Prostate gland (tissue), 2 donors: ENCODE results near the gene LTC4S. TPM values are rescaled to one million over a fixed set of nuclear protein-coding genes. Genes with fewer than 3 reads are reported as not detected.

ENCODE experiments used
- DNase-seq: peaks from one replicate; pipeline ENCODE4 v3.0.0-alpha.2; 2019; ENCODE audit warnings: low spot score
- H3K27ac ChIP-seq, 2 donors: fragments of 200-600 bp; sonication (generic); 2 replicates each; pipeline ENCODE4 v1.5.1; 2017 to 2019
- H3K27me3 ChIP-seq: fragments of 200-600 bp; sonication (generic); replicated peaks from 2 replicates; pipeline ENCODE4 v1.5.1; 2019; ENCODE audit not compliant: insufficient read depth
- H3K36me3 ChIP-seq, 2 donors: fragments of 200-600 bp; sonication (generic); 1 replicate in 1 of 2; 2 replicates in 1 of 2; pipeline versions ENCODE4 v1.5.1 to v1.8.1; 2017 to 2019
- H3K4me1 ChIP-seq: fragments of 200-600 bp; sonication (generic); replicated peaks from 2 replicates; pipeline ENCODE4 v1.5.1; 2019
- H3K4me3 ChIP-seq, 2 donors: fragments of 200-600 bp; sonication (generic); 2 replicates each; pipeline ENCODE4 v1.5.1; 2017 to 2019
- H3K9me3 ChIP-seq: fragments of 200-600 bp; sonication (generic); 2 replicates; pipeline ENCODE4 v1.5.1; 2017
- CTCF ChIP-seq, 4 experiments: fragments of 200-600 bp in 2 of 4; fragments of 450-650 bp in 2 of 4; sonication (generic) in 2 of 4; IDR thresholded peaks; 1 replicate in 3 of 4; 2 replicates in 1 of 4; pipeline ENCODE4 v1.5.1; 2016 to 2019; ENCODE audit warnings: antibody characterized with exemption in 4 of 4, mild to moderate bottlenecking in 2 of 4, moderate library complexity in 2 of 4
- POLR2A ChIP-seq: fragments of 450-650 bp; IDR thresholded peaks from one replicate; pipeline ENCODE4 v1.6.1; 2016; ENCODE audit warnings: antibody characterized with exemption, mild to moderate bottlenecking
- POLR2AphosphoS5 ChIP-seq: sonication (generic); formaldehyde crosslinking; IDR thresholded peaks from one replicate; pipeline ENCODE4 v1.6.1; 2017; ENCODE audit warnings: antibody characterized with exemption
- WGBS: methylation state at CpG from one replicate; pipeline ENCODE4 v1.1.5; 2018; 5-methylcytosine and 5-hydroxymethylcytosine counted together
- intact Hi-C: fragments of 100-400 bp; cut with DNase I; formaldehyde crosslinking; loops from one replicate; pipeline ENCODE4 v1.14.2; 2022
- total RNA-seq, 2 donors: library from RNA; depleted of rRNA; stranded (reverse); fragments of >200 nt; gene quantifications; one replicate each; pipeline ENCODE4 v1.1.0, GENCODE V29; 2016

Gene LTC4S
- total RNA-seq, 2 donors from 2014 or later: 7.8 to 8.2 TPM

DNA sequence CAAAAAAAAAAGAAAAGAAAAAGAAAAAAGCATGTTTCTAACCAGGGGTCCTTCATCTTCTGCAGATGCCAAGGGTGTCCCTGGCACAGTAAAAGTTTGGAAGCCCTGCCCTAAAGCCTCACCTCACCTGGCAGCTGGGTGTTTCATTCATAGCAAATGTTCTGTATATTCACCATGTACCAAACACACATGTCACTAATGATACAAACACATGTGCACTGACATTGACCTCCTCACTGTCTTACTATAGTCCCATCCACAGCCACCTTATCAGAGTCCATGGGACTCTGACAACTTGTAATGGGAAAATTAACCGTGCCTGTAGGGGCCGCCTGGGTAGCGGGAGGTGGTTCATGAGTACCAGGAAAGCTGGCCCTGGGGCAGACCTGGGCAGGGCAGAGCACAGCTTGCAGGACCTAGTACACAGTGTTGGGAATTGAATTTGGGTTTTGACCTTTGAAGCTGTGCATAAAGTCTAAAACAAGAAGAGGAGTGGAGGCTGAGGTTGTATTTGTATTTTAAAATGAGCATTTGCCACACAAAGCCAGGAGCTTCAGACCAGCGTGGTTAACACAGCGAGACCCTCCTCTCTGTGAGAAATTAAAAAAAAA lies 19.3 kb downstream of the LTC4S start:
- intact Hi-C loops: no loop called here
- Histone ChIP-seq H3K9me3 (no peaks in the 10 kb centered on the region), H3K4me3 (no peak overlapping the region), H3K27ac (no peak overlapping the region), H3K27me3 (no peaks in the 10 kb centered on the region), H3K4me1 (peaks cover under 1% of the 10 kb centered on the region), H3K36me3 (no peaks in the 10 kb centered on the region)
- WGBS: 94% methylated on average over 5 of the region's 5 CpGs
- TF ChIP-seq POLR2A: no peak
- no peak for TF ChIP-seq POLR2AphosphoS5
- no peak for TF ChIP-seq CTCF (IDR thresholded peaks at IDR 0.05)
- DNase-seq: no peak

DNA sequence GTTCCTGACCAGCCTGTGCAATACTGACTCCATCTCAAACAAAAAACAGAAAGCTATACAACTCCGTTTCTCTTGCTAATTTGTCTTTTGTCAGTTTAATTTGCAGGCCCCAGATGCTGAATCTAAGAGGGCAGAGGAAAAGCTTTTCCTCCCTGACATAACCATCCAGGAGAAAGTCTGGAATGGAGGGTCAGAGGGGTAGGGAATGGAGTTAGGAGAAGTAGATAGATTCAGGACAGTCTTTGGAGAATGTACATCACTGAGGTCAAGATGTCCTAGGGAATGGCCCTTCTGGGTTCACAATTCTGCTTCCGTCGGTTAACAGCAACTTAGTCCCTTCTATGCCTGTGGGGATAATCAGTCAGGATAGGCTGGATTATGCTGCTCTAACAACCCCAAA lies 20.3 kb downstream of the LTC4S start:
- no peak overlapping the region for H3K4me3 ChIP-seq
- H3K36me3 ChIP-seq: no peaks in the 10 kb centered on the region
- no peak for DNase-seq
- 72% methylated on average over 3 of the region's 3 CpGs for WGBS
- TF ChIP-seq POLR2A (no peak), POLR2AphosphoS5 (no peak), CTCF (IDR thresholded peaks at IDR 0.05) (no peak)
- H3K4me1 ChIP-seq: peaks cover 5% of the 10 kb centered on the region
- H3K27ac ChIP-seq: no peak overlapping the region
- intact Hi-C loops: no loop called here
- H3K27me3 ChIP-seq: no peaks in the 10 kb centered on the region
- no peaks in the 10 kb centered on the region for H3K9me3 ChIP-seq

- H3K27me3 ChIP-seq: no peaks in the 10 kb centered on the region
- WGBS: 96% methylated on average over 21 of the region's 21 CpGs
- H3K4me3 ChIP-seq: no peak overlapping the region
- no peaks in the 10 kb centered on the region for H3K9me3 ChIP-seq
- TF ChIP-seq CTCF (IDR thresholded peaks at IDR 0.05) (no peak), POLR2A (no peak), POLR2AphosphoS5 (no peak)
- H3K36me3 ChIP-seq: no peaks in the 10 kb centered on the region
- peaks cover 13% of the 10 kb centered on the region for H3K4me1 ChIP-seq
- intact Hi-C loops: no loop called here
- no peak for DNase-seq
- no peak overlapping the region for H3K27ac ChIP-seq
Measured at GRCh38 chr5:179815491-179816249, 21.9 kb downstream of the LTC4S start.

DNA sequence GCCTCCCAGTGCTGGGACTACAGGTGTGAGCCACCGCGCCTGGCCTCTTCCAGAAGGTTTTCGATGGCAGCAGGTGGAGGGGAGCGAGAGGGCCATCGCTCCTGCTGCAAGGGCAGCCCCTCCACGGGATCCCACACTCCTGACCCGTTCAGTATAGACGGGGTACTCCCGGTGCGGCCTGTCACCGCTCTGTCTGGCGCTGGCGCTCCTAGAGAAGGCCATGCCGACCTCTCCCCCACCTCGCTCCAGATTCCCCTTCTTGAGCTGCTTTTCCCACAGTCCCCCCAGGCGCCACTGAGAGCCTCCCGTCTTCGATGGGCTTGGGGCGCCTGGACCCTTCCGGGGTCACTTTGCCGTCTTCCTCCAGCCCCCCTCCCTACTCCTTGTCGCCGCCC lies 22.6 kb downstream of the LTC4S start:
- peak overlapping the region; percentile 43 to 48 for H3K4me3 ChIP-seq
- TF ChIP-seq CTCF (IDR thresholded peaks at IDR 0.05) (no peak), POLR2AphosphoS5 (no peak)
- no peaks in the 10 kb centered on the region for H3K27me3 ChIP-seq
- no peaks in the 10 kb centered on the region for H3K9me3 ChIP-seq
- intact Hi-C loops: no loop called here
- peak overlapping the region; percentile 65 to 70 for H3K27ac ChIP-seq
- peaks cover 13% of the 10 kb centered on the region for H3K4me1 ChIP-seq
- no peak for DNase-seq
- no peaks in the 10 kb centered on the region for H3K36me3 ChIP-seq
- 52% methylated on average over 23 of the region's 23 CpGs for WGBS
